GM21390 (cell line): Measurements from ENCODE around the gene NEB.
"Not testable (repeated sequence)": the region's sequence is repeated elsewhere in the genome, so short reads cannot be mapped to it uniquely, and the experiment has no call there.

Experiments
- ATAC-seq: cut with Tn5 transposase; IDR thresholded peaks from one replicate; pipeline ENCODE4 v1.9.1; 2021; ENCODE audit not compliant: unreplicated experiment

NEB gene

DNA sequence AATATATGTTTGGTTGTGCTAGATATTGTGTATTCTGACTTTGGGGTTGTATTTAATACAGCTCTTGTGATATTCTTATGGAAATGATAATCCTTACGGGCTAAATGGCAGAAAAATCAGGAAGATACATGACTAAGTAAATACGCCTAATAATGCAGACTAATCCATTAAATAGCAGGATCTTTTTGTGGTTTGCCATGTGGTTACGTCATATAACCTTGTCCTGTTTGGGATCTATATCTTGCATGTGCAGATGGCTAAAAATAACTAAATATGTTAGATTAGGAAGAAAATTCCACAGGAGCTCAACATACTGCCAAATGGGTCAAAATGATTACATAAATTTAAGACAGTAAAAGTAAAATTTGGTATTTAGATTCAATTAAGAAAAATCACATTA lies 83.0 kb downstream of the NEB start:
- ATAC-seq, result no peak

DNA sequence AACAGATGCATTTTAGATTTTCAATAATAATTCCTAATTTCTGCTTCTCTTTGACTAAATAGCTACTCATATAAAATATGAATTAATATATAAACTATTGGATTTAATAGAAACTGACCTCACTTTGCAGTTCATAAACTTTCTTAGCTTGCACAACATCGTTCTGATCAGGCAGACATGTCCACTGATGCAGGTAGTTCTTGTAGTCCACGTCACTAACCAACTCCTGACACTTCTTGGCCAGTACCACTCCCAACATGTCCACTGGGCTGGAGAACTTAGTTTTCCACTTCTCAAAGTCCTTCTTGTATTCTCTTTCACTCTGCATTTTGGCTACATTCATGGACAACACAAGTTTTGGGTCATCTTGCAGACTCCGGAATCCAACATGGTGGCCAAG lies 83.8 kb downstream of the NEB start:
- ATAC-seq, result no peak

DNA sequence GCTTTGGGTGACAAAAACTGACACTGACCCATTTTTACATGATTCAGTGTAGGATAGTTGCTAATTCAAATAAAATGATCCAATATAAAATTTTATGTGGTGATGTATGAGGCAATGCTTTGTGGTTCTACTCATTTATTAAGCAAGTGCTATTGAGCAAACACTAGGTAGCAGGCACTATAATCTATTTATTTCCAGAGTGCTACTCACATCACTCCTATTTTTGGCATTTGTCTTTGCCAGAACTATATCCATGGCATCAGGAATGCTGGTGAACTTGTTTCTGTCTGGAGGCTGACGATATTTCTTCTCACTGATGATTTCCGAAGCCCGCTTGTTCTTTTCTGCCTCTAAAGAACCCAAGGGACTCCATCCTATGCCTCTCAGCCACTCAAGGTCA lies 84.3 kb downstream of the NEB start:
- ATAC-seq, result no peak

DNA sequence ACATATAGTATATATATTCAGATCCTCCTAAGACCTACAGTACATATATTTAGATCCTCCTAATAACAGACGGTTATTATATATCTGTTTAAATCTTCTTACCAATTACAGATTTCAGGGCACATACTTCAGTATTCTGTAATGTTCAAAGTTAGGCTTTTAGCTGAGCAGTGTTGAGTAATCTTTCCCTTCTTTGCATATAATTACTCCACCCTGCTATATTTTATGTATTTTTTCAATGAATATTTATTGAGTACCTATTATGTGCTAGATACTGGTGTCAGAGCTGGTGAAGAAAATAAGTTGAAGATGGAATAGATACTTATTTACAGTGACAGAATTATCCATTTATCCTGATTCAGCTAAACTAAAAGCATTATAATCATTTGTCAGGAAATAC lies 84.9 kb downstream of the NEB start:
- ATAC-seq, result no peak

DNA sequence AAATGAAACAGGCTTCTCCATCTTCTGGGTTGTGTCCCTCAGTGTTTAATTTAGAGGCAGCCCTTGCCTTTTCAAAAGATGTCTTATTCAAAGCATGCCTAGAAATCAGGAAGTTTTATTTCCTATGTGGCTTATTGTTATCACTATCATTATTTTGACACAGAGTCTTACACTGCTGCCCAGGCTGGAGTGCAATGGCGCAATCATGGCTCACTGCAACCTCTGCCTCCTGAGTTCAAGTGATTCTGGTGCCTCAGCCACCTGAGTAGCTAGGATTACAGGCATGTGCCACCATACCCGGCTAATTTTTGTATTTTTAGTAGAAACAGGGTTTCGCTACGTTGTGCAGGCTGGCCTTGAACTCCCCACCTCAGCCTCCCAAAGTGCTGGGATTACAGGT lies 87.8 kb downstream of the NEB start:
- not testable (repeated sequence) for ATAC-seq

DNA sequence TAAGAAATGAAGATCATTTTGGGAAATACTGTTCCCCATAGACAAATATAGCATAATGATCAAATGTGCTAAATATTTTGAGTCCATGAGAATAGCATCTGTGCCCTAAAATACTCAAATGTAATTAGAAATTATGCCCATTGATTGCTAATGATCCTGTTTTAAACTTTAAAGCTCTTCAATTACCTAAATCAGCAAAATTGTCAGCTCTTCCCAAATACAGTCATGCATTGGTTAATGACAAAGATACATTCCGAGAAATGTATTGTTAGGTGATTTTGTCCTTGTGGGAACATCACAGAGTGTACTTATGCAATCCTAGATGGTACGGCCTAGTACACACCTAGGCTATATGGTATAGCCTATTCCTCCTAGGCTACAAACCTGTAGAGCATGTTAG lies 89.7 kb downstream of the NEB start:
- ATAC-seq, result no peak

DNA sequence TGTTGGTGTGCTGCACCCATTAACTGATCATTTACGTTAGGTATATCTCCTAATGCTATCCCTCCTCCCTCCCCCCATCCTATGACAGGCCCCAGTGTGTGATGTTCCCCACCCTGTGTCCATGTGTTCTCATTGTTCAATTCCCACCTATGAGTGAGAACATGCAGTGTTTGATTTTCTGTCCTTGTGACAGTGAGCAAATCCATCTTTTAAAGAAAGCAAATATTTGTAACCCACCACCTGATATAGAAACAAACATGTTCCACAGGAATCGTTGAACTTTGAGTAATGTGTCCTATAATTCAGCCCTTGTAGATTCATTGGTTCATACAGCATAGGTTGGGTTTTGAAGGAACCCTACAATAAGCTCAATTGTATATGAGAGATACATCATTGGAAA lies 92.4 kb downstream of the NEB start:
- not testable (repeated sequence) for ATAC-seq

DNA sequence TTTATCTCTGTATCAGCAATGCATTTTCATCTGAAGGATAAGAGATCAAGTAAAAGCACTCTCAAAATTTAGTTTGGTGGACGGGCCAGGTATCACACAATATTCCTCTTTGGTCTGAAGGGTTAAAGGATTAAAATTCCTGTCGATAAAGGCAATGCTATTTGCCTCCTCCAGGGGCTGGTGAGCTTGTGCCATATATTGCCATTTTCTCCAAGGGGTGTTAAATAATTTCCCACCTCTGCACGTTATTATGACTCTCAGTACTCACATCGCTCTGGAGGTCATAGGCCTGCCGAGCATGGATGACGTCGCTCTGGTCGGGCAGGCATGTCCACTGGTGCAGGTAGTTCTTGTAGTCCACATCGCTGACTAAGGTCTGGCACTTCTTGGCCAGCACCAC lies 94.2 kb downstream of the NEB start:
- ATAC-seq, result no peak

DNA sequence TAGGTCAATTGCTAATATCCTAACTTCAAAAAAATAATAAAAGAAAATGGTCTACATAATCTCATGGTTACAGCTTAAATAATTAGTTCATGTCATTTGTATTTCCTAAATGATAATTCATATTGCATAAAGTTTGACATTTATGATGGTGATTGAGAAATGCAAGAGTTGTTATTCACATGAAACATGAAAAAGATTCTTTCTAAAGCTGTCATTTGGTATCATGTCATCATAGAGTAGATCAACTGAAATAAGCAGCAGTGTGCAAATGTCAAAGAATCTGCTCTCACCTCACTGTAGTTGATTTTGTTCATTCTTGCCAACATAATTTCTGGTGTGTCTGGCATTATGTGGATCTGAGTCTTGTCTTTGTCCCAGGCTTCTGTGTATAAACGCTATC lies 95.3 kb downstream of the NEB start:
- ATAC-seq, result no peak

DNA sequence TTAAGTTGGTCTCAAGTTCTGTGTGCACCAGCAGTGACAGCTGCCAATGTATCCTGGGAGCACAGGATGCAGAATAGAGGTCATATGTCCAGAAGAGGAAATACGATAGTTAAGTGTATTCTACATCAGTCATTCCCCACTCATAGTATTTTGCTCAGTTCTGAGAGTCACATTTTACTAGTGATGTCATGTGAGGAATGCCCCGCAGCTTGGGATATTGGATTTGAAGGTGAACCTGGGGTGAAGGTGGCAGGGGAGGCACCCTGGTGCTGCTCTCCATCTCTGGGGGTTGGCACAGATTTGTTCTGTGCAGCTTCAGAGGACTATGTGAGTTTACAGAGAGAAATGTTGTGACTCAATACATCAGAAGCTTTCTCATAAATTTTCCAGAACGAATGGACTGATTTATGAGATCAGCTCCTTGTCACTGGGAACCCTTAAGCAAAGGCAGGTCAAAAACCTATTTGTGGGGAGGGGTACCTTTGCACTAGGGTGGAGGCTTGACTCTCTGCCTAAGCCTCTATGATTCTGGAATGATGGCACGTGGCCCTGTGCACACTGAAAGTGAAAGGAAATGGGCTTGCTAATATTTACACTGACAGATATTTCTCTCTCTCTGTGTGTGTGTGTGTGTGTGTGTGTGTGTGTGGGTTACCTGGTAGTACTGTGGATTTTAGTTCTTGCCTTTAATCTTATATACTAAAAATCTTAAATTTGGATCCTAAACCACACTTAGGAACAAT lies 95.9 kb downstream of the NEB start:
- ATAC-seq, result peak; percentile 67

DNA sequence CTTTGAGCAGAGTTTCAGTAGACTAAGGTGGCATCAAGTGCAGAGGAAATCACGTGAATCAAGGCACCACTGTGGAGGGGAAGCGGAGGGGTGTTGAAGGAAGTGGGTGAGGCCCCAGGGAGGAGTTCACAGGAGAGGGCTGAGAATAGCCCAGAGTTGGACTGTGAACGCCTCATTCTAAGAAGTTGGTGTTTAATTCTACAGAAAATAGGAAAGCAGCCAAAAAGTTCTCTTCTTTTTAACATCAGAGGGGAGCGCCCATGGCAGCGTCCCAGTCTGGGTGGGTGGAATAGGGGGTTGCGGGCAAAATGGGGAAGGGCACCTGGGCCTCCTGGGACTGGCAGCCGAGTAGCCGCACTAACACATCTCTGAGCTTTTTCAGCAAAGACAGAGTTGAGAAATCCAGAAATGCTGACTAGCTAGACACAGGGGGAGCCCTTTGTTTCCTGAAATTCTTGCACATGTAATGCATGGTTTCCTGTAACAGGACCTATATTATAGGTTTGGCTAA lies 97.0 kb downstream of the NEB start:
- ATAC-seq, result no peak

DNA sequence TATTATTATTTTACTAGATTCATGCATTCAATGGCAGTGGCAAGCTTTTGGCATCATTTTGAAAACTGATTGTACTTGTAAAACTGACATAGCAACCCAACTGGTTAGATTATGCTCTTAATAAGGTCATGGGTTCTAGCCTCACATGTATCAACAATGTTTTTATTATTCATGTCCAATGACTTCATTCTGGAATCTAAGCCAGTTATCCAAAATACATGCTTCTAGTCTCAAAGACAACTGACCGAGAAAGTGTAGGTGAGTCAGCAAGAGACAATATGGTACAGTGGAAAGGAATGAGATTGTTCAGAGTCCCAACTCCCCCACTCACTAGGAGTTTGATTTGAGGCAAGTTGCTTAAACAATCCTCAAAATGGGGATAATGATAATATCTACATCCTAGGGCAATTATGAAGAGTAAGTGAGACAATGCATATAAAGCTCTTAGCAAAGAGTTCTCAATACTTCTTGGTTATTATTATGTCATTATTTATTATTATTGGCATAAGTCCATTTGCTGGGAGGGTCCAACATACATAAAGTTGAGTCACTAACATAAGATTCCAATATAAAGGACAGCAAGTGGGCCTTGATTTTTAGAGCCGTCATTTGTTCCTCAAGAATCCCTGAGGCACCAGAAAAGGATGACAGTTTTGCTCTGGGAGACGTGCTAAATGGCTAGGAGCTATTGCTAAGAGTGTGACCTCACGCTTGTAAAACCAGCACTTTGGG lies 99.4 kb downstream of the NEB start:
- ATAC-seq, result no peak

DNA sequence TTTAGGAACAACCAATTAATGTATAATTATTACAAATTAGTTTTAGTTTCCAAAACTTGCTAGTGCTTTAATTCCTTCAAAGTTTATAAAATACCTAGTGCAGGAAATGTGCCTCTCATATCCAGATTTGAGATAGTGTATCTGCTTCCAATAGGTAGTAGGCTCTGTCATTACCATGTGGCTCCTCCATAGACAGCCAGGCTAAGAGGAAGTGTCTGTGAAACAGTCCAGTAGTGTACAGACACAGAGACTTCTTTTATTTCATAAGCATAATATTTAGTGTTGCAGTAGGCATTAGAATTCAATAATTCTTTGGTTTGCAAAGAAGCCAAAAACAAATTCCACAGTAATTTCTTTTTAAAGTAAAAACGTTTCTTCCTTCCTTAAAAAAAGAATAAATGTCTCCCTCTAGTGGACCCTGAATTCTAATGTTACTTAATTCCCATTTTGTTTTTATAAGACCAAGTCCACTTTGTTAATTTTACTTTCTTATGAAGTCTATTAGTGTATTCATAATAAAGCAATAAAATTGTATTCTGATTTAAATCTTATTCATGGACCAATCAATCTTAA lies 101.2 kb downstream of the NEB start:
- no peak for ATAC-seq

DNA sequence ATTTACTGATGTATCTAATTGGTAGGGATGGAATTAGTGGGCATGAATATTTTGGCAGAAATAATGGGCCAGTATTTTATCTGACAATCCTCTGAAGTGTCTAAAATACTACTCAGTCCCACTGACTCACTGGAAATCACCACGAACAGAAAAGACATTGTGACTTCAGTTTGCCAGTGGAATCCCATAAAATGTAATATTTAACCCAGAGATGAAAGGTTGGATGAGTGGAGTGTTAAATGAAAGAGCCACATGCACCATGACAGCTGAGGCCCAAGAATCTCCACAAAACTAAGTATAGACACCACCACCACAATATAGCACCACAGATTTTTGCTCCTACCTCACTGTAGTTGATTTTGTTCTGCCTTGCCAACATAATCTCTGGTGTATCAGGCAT lies 103.9 kb downstream of the NEB start:
- no peak for ATAC-seq

DNA sequence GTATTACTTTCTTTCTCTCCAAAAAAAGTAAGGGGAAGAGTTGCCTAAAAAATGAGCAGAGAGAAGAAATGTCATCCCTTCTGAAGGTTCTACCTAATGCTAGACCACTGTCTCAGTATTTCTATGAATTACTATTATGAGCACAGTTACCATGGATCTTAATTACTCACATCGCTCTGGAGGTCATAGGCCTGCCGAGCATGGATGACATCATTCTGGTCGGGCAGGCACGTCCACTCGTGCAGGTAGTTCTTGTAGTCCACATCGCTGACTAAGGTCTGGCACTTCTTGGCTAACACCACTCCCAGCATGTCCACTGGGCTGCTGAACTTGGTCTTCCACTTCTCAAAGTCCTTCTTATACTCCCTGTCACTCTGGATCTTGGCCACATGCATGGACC lies 106.9 kb downstream of the NEB start:
- ATAC-seq, result no peak

DNA sequence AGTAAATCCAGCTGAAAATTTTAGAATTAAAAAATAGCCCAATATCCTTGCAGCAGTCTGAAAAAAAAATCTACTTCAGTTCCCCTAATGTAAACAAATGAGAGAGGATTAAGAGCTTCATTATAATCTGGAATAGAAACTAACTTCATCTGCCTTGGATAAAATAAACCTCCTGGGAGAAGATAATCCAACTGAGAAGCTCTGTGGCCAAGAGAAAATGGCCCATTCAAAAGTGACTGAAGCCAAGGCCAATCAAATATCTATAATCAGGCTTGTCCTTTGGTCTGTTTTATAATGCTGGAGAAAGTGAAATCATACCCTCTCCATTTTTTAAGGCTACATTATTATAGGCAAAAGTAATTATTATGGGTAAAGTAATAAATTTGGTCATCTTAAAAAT lies 110.0 kb downstream of the NEB start:
- no peak for ATAC-seq

DNA sequence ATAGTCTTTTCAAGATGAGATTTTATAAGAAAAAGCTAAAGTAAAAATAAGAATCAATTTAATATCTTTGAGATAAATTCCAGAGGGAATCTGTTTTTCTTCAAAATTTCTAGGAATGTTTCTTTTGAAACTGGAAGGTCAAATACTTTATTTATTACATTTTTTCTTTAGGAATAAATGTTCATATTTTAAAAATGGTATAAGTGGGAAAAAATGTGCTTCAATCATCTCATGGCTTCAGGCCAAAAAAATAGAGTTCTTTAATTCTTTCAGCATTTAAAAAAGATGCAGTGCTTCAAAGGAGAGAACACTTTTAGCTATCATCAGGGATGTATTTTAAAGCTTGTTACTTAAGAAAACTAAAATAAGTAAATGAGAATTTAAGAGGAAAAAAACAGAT lies 110.6 kb downstream of the NEB start:
- no peak for ATAC-seq

DNA sequence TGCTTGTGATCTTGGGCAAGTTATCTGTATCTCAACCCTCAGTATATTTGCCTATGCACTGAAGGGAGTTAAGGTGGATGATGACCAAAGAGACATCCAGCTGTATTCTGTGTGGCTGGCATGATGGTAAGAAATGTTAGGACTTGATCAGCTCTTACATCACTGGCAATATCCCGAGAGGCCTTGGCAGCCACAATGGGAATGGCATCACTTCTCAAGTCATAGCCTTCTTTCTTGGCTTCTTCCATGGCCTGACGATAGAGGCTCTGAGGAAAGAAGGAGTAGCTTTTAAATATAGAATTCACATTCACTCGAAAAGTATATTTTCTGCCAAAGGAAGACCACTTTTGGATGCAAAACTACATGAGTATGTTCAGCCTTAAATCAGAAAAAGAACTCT lies 113.5 kb downstream of the NEB start:
- no peak for ATAC-seq

DNA sequence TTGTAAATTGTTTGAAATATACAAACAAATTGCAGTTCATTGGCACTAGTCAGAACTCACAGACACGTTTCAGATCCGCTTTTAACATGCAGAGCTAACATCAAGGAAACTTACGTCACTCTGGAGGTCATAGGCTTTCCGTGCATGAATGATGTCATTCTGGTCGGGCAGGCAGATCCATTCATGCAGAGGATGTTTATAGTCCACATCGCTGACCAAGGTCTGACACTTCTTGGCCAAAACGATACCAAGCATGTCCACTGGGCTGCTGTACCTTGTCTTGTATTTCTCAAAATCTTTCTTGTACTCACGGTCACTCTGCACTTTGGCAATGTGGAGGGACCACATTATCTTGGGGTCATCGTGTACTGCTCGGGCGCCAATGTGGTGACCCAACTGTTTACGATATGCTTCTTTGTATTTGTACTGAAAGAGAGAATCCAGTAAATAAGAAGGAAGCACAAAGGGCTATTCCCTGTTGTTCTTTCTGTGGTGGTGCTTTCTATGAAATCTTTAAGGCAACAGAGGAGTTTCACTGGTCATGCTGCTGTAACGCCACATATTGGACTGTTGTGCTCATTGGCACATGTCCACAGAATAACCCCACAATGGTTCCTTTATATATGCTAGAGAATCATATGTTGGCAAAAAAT lies 114.8 kb downstream of the NEB start:
- no peak for ATAC-seq

DNA sequence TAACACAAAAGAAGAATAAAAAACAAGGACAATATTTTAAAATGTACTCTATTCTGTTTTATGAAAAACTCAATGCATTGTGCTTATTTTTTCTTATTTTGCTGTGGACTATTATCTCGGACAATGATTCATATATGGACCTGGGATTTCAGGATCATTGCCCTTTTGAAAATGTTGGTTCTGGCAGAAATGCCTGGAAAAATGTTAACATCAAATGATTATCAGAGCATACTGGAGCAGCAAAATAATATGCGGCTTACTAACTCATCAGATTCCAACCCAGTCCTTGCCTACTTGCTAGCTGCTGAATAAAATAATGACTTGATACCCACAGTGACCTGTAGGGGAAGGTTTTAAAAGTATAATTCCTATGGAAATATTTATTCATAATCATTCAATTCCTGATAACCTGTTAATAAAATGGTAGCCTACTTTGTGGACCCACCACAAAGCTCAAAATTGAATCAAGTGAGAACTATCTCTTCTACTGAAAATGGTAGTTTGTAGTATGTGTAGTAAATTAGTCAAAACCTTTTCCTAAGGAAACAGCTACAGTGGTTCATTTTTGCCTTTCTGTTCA lies 117.4 kb downstream of the NEB start:
- ATAC-seq, result no peak

DNA sequence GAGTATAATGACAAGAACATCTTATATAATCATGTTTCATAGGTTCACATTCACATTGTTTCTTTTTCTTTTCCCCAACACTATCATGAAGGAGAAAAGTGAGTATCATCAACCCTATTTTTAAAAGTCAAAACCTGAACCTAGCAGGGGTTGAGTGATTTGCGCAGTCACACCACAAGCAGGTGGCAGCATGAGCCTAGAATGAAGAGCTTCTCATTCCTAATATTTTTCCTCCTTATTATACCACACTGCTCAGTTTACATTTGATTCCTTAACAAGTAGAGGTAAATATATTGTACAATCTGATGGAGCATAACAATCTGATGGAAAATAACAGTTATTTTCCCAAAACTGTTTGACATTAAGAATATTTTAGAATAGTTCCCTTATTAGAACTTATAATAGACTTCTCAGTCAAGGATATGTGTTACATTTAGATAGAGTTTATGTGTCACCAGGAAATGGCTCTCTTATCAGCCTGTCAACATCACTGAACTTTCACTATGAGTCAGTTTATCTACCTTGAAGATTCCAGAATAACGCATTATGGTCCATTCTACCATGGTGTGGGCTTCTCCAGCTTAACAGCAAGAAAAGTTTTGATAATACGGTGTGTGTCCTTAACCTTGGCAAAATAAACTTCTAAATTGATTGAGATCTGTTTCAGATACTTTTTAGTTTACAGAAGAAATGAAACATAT lies 119.5 kb downstream of the NEB start:
- ATAC-seq, result no peak
